AG04449 (cell line): ENCODE measurements around the gene C19orf33.
A peak's percentile ranks its signal among the peaks of the same experiment; 100 is the strongest.

ENCODE experiments used
- CTCF ChIA-PET: fragments of 350-600 bp; formaldehyde crosslinking; extraction: SDS; loops from one replicate; lab custom pipeline; 2021; ENCODE audit warnings: antibody characterized with exemption; lab: Yijun Ruan, JAX
- POLR2A ChIA-PET: fragments of 400-600, 350-600 bp; formaldehyde crosslinking; extraction: SDS; loops from one replicate; lab custom pipeline; 2020; ENCODE audit warnings: antibody characterized with exemption, inconsistent platforms; lab: Yijun Ruan, JAX
- DNase-seq: peaks from one replicate; pipeline ENCODE4 v3.0.0-alpha.2; 2010; ENCODE audit warnings: low read depth, low spot score
- H3K4me3 ChIP-seq: 2 replicates; pipeline ENCODE4 v1.5.1; 2011; ENCODE audit warnings: low read depth, mild to moderate bottlenecking, control low read depth, low read length
- TF ChIP-seq, protein P1 (sequence below): IDR thresholded peaks from one replicate; pipeline ENCODE4 v1.5.1; 2011; ENCODE audit warnings: mild to moderate bottlenecking, moderate library complexity, low read length, control low read depth, inconsistent platforms; ENCODE audit not compliant: insufficient read depth; ENCODE audit errors: missing control alignments

The C19orf33 gene

DNA sequence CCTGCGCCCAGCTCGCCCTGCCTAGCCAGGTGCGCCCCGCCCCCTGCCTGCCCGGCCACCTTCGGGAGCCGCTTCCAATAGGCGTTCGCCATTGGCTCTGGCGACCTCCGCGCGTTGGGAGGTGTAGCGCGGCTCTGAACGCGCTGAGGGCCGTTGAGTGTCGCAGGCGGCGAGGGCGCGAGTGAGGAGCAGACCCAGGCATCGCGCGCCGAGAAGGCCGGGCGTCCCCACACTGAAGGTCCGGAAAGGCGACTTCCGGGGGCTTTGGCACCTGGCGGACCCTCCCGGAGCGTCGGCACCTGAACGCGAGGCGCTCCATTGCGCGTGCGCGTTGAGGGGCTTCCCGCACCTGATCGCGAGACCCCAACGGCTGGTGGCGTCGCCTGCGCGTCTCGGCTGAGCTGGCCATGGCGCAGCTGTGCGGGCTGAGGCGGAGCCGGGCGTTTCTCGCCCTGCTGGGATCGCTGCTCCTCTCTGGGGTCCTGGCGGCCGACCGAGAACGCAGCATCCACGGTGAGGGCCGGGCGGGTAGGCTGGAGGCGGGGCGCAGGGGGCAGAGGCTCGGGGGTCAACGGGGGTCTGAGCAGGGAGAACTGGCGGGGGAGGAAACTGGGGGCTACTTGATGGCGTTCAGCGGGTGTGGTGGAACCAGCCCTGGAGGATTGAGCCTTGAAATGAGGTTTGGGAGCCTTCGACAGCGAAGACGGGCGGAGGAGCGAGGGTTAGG, 39.4 kb upstream of the C19orf33 start, which contains the start of gene SPINT2:
Gene SPINT2, plus strand, starts transcription at position 88 of the 727 bp plus-strand sequence. Its CDS starts 320 bp downstream, at position 408.
- TF ChIP-seq, protein P1, sequence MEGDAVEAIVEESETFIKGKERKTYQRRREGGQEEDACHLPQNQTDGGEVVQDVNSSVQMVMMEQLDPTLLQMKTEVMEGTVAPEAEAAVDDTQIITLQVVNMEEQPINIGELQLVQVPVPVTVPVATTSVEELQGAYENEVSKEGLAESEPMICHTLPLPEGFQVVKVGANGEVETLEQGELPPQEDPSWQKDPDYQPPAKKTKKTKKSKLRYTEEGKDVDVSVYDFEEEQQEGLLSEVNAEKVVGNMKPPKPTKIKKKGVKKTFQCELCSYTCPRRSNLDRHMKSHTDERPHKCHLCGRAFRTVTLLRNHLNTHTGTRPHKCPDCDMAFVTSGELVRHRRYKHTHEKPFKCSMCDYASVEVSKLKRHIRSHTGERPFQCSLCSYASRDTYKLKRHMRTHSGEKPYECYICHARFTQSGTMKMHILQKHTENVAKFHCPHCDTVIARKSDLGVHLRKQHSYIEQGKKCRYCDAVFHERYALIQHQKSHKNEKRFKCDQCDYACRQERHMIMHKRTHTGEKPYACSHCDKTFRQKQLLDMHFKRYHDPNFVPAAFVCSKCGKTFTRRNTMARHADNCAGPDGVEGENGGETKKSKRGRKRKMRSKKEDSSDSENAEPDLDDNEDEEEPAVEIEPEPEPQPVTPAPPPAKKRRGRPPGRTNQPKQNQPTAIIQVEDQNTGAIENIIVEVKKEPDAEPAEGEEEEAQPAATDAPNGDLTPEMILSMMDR = no peak
- CTCF ChIA-PET = interaction anchor here (0.7 to 1.7 kb wide), 6 partner anchors 10 to 26 kb away, joined by 3 to 11 read pairs (median 4); no protein-coding TSS in a partner anchor
- DNase-seq = no peak
- POLR2A ChIA-PET = no interaction called here
- peak within 1 kb of the TSS; percentile 52 for H3K4me3 ChIP-seq

DNA sequence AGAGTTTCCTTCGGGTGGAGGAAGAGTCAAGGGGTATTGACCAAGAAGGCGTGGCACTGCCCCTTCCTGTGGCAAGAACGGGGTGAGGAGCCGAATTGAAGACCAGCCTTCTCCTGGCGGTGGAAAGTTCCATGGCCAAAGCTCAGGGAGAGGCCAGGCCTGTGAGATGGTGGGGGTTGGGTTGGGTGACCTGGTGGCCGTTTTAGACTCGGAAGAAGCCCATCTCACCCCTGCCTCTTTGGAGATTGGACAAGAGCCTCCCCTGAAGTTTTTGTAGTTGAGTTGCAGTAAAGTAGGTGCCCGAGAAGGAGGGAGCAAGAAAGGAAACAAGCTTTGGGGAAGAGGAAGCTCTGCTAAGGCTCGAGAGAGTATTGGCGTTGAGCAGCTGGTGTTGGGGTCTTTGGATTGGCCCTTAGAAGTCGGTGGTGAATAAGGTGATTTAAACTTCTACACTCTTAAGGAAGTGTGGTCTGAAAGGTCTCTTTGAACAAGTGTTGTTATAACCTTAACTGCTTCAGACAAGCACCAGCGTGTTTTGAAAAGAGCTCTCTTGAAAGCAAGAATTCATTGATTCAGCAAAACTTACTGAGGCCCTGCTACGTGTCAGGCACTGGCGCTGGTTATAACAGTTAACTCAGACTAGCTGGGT, 38.7 kb upstream of the C19orf33 start:
- ChIA-PET CTCF (interaction anchor here (0.9 to 1.7 kb wide), 5 partner anchors 9 to 36 kb away, joined by 3 to 11 read pairs (median 3); no protein-coding TSS in a partner anchor), POLR2A (interaction anchor here (1.1 kb wide), 1 partner anchor 9 kb away, joined by 4 read pairs; the partner anchor contains the start of gene PPP1R14A)
- H3K4me3 ChIP-seq = no peak overlapping the region
- DNase-seq = no peak
- TF ChIP-seq, protein P1 = no peak

DNA sequence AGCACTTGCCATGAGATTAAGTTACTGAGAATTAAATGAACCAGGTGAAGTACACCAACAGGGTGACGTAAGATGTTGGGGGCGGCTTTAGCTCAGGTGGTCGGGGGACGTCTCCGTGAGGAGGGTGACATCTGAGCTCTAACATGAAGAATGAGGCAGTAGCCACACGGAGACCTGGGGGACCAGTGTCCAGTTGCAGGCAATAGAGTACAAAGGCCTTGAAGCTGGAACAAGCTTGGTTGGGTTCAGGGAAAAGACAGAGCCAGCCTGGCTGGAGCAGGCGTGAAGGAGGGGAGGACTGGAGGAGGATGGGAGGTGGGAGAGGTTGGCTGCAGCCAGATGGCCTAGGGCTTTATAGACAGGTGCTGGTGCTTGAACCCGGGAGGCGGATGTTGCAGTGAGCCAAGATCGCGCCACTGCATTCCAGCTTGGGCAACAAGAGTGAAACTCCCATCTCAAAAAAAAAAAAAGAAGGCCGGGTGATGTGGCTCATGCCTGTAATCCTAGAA, 38.1 kb upstream of the C19orf33 start:
- POLR2A ChIA-PET = interaction anchor here (1.1 kb wide), 1 partner anchor 10 kb away, joined by 4 read pairs; the partner anchor contains the start of gene PPP1R14A
- CTCF ChIA-PET = interaction anchor here (0.9 to 2.0 kb wide), 6 partner anchors 9 to 36 kb away, joined by 3 to 11 read pairs (median 5); no protein-coding TSS in a partner anchor
- H3K4me3 ChIP-seq = no peak overlapping the region
- no peak for DNase-seq
- TF ChIP-seq, protein P1 = no peak

DNA sequence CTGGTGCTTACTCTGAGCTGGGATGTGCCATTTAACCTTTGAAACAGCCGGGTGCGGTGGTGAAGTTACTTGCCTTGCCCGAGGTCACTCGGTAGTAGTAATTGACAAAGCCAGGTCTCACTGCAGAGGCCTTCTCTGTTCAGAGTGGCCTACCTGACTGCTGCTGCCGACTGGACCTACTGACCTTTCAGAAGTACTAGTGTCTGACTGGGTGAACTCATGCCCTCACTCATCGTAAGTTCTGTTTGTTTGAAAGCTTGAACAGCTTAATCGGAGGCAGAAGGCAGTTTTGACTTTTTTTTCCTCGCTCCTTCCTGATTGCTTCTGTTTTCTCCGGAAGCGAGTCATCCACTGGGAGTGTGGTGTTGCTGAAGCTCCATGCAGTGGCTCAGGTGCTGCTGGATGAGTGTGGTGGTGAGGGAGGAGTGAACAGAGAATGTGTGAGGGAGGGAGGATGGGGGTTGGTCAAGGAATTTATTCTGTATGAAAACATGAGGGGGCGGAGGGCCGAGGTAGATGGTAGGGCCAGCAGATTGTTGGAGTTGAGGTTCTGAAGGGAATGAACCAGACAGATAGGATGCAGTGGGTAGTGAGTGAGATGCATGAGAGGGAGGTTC, 37.0 kb upstream of the C19orf33 start:
- H3K4me3 ChIP-seq = no peak overlapping the region
- POLR2A ChIA-PET = no interaction called here
- DNase-seq = no peak
- CTCF ChIA-PET = interaction anchor here (1.0 to 2.0 kb wide), 4 partner anchors 23 to 367 kb away, joined by 3 to 7 read pairs (median 6); partner anchors contain the start of gene PSMD8
- TF ChIP-seq, protein P1 = no peak

DNA sequence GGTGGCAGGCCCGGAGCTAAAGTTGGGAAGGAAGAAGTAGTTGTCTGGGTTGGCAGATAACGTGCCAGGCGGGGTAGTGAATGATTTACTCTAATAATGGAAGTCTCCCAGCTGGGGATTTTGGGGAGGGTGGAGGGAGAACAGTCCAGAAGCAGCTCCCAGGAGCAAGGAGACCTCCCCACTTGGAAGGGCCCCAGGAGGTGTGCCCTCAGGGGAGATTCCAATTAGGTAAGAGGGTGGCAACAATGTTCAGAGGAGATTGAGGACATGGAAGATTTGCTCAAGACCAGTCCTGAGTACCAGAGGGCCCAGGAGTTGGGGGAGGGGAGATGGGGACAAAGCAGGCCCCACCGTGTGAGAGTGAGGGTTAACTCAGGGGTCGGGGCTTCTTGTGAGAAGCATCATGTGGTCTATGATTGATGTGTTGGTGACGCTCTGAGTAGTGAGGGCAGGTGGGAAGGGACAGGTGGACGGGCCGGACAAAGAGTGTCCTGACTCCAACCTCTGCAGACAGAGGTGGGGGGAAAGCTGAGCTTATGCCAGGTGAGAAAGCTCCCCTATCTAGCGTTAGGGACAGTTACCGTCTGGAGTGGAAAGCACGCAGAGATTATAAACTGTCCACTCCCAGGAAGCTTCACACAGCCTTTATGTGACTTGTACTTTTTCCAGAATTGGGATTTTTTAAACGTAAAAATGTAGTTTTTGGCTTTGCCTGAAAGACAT, 36.1 kb upstream of the C19orf33 start:
- POLR2A ChIA-PET = no interaction called here
- TF ChIP-seq, protein P1 = no peak
- CTCF ChIA-PET = interaction anchor here (0.8 to 2.0 kb wide), 4 partner anchors 10 to 106 kb away, joined by 3 to 7 read pairs (median 4); partner anchors contain the start of gene PSMD8
- H3K4me3 ChIP-seq = no peak overlapping the region
- DNase-seq = no peak
